GDM1 (cell line): ENCODE measurements around the gene GIMD1.
"Not testable (repeated sequence)": the region's sequence is repeated elsewhere in the genome, so short reads cannot be mapped to it uniquely, and the experiment has no call there.

Experiments used
- DNase-seq: peaks from one replicate; lab custom pipeline; 2025; lab: John Stamatoyannopoulos, UW

Gene GIMD1

GRCh38 chr4:106347167-106347566 is 21.4 kb downstream of the GIMD1 start:
- no peak for DNase-seq

GRCh38 chr4:106344647-106344970 is 24.0 kb downstream of the GIMD1 start:
- no peak for DNase-seq

- no peak for DNase-seq
Measured at GRCh38 chr4:106343865-106344646, 24.5 kb downstream of the GIMD1 start.

- no peak for DNase-seq
Measured at GRCh38 chr4:106340774-106341173, 27.8 kb downstream of the GIMD1 start.

GRCh38 chr4:106339431-106339830 is 29.1 kb downstream of the GIMD1 start:
- no peak for DNase-seq

- DNase-seq, result no peak
Measured at GRCh38 chr4:106338671-106339070, 29.9 kb downstream of the GIMD1 start.

GRCh38 chr4:106337916-106338315 is 30.7 kb downstream of the GIMD1 start:
- DNase-seq, result no peak

GRCh38 chr4:106336618-106337017 is 32.0 kb downstream of the GIMD1 start:
- DNase-seq, result no peak

- no peak for DNase-seq
Measured at GRCh38 chr4:106334741-106335470, 33.7 kb downstream of the GIMD1 start.

GRCh38 chr4:106333186-106333585 is 35.4 kb downstream of the GIMD1 start:
- DNase-seq, result no peak

GRCh38 chr4:106329041-106329618 is 39.4 kb downstream of the GIMD1 start:
- no peak for DNase-seq

- DNase-seq, result no peak
Measured at GRCh38 chr4:106325800-106326199, 42.8 kb downstream of the GIMD1 start.

- DNase-seq, result no peak
Measured at GRCh38 chr4:106323119-106323518, 45.5 kb downstream of the GIMD1 start.

GRCh38 chr4:106321814-106322213 is 46.8 kb downstream of the GIMD1 start:
- not testable (repeated sequence) for DNase-seq

GRCh38 chr4:106321168-106321567 is 47.4 kb downstream of the GIMD1 start:
- DNase-seq, result not testable (repeated sequence)

GRCh38 chr4:106320235-106320634 is 48.3 kb downstream of the GIMD1 start:
- DNase-seq, result no peak

- no peak for DNase-seq
Measured at GRCh38 chr4:106318511-106318910, 50.1 kb downstream of the GIMD1 start.

- no peak for DNase-seq
Measured at GRCh38 chr4:106317815-106318214, 50.8 kb downstream of the GIMD1 start.

- no peak for DNase-seq
Measured at GRCh38 chr4:106316773-106317409, 51.7 kb downstream of the GIMD1 start.

- peak; percentile 90 for DNase-seq
Measured at GRCh38 chr4:106315968-106316772, 52.4 kb downstream of the GIMD1 start, which contains the start of the genes AIMP1 and TBCK. Gene AIMP1 (plus strand): TSS chr4:106316550. CDS start chr4:106325010, 8,460 bp downstream. Gene TBCK (minus strand): TSS chr4:106316209. CDS start chr4:106308960, 7,249 bp downstream.

GRCh38 chr4:106315476-106315967 is 53.1 kb downstream of the GIMD1 start:
- peak; percentile 48 for DNase-seq
